Activated T-cell treated with anti-CD3 and anti-CD28 coated beads for 24 hours (primary cell): ENCODE data around the gene NXPH4.

Experiments
- DNase-seq: peaks from one replicate; pipeline ENCODE4 v3.0.0-alpha.2; 2020; ENCODE audit warnings: low read depth

The NXPH4 gene

DNA sequence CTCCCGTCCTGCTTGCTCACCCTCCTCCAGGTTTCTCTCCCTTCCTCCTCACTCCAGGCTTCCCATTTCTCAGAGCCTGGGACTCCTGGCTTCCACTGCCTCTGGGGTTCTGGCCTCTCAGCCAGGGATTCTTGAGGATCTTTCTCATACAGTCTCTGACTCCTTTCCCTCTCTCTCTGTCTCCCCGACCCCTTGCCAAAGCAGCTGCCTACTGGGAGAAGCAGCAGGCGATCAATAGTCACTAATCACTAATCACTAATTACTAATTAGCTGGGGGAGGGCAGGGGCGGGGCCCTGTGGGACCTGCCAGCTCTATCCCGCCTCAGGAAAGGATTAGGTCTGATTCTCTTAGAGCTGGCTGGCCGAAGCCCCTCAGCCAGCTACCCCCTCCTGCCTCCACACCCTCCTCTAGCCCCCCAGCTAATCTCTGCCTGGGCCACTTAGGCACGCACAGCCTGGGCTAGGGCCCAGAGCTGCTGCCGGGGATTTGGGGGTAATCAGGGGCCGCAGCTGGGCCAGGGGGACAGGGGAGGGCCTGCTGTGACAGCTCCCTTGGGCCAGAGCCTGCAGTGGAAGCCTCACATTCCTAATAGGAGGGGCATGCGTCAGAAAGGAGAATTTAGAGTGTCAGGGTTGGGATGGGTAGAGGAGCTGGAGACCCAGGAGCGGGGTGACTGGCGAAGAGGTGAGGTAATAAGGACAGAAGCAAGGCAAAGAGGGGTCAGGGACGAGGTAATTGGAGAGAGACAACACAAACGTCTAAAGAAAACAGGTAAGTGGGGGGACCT, 2.8 kb downstream of the NXPH4 start:
- no peak for DNase-seq

GRCh38 chr12:57219993-57220754, 3.6 kb downstream of the NXPH4 start:
- no peak for DNase-seq

DNA sequence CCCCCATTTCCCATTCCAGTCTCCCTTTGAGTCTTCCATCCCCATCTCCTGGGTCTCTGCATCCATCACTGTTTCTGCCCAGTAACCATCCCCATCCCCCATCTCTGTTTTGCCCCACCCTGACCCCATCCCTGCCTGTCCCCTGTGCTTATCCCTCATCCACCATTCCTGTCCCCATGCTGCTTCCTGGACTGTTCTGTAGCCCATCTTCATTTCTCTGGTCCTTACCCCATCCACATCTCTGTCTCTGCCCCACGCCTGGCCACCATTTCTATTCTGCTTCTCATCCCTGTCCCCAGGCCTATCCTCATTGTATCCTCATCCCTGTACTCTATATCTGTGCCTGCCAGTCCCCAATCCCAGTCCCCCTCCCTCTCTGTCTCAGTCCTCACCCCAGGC, 4.2 kb downstream of the NXPH4 start:
- no peak for DNase-seq

GRCh38 chr12:57221169-57221917, 4.7 kb downstream of the NXPH4 start:
- DNase-seq: no peak

GRCh38 chr12:57222286-57223190, 5.9 kb downstream of the NXPH4 start:
- DNase-seq: no peak

GRCh38 chr12:57223191-57224165, 6.9 kb downstream of the NXPH4 start:
- DNase-seq: no peak

DNA sequence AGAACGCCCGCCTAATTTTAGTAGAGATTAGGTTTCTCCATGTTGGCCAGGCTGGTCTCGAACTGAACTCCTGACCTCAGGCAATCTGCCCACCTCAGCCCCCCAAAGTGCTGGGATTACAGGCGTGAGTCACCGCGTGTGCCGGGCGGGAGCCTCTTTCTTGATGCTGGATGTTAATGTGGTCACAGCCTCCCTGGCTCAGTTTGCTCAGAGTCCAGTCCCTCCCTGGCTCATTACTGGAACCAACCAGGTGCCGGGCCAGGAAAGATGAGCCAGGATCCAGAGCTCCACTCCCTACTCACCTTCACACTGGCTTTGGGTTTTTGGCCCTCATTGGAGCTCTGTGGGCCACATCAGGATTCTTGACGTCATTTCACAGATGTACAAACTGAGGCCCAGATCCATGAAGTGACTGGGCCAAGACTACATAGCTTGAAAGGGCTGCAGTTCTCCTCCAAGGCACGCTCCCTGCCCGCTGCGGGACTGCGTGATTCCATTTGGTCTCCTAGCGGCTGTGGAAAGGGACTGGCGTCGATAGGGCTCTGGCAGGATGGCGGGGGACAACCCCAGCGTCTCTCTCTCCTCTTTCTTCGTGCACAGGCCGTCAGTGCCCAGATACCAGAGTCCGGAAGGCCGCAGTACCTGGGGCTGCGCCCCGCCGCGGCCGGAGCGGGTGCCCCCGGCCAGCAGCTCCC, 7.8 kb downstream of the NXPH4 start:
- DNase-seq: no peak

DNA sequence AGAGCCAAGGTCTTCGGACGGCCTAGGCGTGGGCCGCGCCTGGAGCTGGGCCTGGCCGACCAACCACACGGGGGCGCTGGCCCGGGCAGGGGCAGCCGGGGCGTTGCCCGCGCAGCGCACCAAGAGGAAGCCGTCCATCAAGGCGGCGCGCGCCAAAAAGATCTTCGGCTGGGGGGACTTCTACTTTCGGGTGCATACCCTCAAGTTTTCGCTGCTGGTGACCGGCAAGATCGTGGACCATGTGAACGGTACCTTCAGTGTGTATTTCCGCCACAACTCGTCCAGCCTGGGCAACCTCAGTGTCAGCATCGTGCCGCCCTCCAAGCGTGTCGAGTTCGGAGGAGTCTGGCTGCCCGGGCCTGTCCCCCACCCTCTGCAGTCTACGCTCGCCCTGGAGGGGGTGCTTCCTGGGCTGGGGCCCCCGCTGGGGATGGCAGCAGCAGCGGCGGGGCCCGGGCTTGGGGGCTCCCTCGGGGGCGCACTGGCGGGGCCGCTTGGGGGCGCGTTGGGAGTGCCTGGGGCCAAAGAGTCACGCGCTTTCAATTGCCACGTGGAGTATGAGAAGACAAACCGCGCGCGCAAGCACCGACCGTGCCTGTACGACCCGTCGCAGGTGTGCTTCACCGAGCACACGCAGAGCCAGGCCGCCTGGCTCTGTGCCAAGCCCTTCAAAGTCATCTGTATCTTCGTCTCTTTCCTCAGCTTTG, 8.5 kb downstream of the NXPH4 start:
- no peak for DNase-seq

DNA sequence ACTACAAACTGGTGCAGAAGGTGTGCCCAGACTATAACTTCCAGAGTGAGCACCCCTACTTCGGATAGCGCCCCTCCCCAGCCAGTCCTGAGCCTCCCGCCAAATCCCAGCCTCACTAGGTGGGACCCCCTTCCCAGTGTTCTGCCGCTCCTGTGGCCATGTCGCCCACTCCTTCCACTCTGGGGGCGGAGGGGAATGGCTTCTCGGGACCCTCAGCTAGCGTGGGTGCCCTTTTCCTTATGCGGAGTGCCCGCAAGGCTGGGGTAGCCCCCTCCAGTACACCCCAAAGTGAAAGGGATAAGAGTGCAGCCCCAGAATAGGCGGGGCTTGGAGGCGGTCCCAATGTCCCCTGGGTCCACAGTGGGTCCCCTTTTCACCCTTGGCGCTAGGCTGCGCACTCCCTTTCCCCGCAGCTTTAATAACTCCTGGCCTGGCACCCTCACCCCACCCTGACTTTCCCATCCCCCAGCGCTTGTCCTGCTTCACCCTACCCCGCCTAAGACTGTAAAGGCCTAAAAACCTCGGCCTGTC, 9.2 kb downstream of the NXPH4 start:
- no peak for DNase-seq

DNA sequence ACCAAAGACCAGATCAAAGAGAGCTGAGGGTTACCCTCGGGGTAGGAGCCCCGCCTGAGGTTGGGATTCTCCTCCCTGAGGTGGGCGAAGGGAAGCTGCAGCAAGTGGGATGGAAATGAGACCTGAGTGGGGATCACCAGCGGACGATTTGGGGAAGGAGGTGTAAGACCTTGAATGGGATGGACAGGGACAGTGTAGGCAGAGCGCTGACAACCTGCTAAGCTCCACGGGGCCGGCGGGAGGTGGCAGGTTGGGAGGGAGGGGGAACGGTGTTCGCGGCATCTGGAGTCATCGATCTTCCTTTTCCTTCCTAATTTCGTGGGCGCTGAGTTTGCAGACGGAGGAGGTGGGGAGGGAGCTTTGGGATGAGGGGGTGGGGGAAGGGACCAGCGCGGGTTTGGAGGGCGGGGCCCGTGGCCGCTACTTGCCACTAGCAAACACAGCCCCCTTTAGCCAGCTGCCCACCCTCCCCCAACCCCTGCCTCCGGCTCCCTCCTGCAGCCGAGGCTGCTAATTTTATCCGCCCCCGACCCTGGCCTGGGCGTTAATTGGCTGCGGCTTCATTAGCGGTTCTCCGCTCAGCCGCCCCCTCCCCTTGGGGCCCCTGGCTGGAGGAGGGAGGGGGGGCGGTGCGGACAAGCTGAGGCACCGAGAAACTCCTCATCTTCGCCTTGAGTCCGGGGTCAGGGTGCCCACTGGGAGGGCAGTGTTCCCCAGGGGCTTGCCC, 10.2 kb downstream of the NXPH4 start:
- DNase-seq: no peak

- no peak for DNase-seq
Measured at GRCh38 chr12:57227315-57228115, 10.9 kb downstream of the NXPH4 start.

DNA sequence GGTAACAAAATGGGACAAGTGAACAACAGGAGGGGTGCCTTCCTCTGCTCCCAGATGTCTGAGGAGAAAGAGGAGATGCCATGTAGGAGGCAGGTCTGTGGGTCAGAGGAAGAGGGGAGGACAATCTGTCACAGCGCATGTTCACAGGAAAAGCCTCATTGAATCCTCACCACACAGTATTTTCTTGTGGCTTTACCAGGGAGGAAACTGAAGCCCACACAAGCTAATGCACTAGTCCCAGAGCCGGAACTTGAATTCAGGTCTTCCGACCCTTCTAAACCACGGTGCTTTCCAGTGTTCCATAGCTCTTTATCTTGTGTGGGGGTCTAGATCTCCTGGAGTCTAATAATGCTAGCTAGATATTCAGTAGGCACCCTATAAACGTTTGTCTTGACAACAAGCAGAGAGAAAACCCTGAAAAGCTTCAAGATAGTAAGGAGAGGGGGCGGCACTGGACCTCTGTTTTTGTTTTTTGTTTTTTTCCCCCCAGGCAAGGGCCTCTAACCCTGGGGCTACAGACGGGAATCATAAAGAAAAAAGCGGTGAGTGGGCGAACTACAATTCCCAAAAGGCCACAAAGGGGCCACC, 12.5 kb downstream of the NXPH4 start:
- DNase-seq: no peak

DNA sequence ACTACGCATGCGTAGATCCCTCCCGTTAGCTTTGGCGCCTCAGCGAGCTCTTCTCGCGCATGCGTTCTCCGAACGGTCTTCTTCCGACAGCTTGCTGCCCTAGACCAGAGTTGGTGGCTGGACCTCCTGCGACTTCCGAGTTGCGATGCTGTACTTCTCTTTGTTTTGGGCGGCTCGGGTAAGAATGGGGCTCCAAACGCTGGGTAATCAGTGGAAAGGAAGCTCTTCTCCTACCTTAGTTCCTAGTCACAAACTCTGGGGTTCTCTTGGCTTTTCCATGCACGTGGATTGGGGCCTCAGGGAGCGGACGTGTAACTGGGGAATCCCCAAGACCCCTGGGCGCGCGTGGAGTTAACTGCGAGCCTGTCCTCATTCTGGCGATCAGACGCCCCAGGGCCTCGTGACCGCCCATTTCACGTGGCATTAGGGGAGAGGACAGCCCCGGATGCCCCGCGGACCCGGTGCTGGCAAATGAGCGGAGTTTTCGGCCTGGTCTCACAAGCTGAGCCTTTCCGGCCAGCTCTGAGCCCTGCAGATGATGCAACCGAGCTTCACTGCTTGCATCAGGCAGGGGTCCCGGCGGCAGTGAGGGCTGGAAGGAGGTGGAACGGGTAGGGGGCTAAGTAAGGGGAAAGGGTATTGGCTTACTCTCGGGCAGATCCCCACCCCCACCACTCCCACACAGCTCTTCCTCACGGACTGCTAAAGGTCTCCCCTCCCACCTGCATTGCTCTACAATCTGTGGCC, 13.2 kb downstream of the NXPH4 start, which contains the start of gene SHMT2:
TSS of gene SHMT2 (plus strand) at position 78 of the 747 bp plus-strand sequence. CDS start at position 146, 68 bp downstream.
- DNase-seq: peak; percentile 94

DNA sequence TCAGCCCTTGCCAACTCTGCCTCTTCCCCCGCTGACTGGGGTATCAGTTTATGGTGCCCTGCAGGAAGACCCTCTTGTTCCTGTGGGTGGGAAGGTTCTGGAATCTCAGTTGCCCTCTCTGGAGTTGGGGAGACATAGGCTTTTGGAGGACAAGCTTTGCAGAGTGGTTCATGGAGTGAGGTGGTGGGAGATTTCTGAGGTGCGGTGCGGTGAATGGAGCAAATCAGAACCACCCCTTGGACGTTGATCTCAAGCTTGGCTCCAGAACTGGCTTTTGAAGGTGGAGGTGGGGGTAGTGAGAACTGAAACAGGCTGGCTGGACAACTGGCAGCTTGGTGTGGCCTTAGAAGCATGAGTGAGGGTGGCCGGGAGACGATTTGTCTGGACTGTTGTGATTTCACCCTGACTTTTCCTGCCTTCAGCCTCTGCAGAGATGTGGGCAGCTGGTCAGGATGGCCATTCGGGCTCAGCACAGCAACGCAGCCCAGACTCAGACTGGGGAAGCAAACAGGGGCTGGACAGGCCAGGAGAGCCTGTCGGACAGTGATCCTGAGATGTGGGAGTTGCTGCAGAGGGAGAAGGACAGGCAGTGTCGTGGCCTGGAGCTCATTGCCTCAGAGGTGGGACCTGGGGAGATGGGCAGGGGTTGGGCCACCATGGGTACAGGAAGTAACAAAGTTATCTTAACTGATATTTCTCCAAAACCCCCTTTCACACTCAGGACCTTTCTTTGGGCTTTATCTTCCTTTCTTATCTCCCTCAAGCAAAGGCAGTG, 14.0 kb downstream of the NXPH4 start:
- no peak for DNase-seq

DNA sequence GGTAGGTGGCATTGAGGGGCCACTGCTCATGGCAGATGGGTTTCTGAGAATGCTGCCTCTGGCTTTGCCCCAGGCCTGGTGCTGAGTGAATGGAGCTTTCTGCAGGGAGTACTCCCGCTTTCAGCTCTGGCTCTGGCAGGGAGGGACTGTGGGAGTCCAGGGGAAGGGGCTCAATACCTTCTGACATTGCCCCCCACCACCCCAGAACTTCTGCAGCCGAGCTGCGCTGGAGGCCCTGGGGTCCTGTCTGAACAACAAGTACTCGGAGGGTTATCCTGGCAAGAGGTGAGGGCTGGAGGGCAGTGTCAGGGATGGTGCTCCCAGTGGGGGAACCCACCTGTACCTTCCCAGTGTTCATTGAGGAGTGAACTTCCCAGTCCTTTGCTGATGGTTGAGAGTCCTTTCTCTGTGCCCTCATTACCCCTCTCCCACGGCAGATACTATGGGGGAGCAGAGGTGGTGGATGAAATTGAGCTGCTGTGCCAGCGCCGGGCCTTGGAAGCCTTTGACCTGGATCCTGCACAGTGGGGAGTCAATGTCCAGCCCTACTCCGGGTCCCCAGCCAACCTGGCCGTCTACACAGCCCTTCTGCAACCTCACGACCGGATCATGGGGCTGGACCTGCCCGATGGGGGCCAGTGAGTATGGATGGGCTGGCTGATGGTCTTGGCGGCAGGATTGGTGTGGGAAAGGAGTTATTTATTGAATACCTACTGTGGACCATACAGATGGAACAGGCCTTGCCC, 14.9 kb downstream of the NXPH4 start:
- no peak for DNase-seq
